GM18511 (cell line): ENCODE data around the gene BANP.
"Not testable (repeated sequence)": the region's sequence is repeated elsewhere in the genome, so short reads cannot be mapped to it uniquely, and the experiment has no call there.

Experiments
- ATAC-seq: cut with Tn5 transposase; IDR thresholded peaks from one replicate; pipeline ENCODE4 v1.9.1; 2021; ENCODE audit warnings: mild to moderate bottlenecking, moderate library complexity; ENCODE audit not compliant: unreplicated experiment

BANP gene

DNA sequence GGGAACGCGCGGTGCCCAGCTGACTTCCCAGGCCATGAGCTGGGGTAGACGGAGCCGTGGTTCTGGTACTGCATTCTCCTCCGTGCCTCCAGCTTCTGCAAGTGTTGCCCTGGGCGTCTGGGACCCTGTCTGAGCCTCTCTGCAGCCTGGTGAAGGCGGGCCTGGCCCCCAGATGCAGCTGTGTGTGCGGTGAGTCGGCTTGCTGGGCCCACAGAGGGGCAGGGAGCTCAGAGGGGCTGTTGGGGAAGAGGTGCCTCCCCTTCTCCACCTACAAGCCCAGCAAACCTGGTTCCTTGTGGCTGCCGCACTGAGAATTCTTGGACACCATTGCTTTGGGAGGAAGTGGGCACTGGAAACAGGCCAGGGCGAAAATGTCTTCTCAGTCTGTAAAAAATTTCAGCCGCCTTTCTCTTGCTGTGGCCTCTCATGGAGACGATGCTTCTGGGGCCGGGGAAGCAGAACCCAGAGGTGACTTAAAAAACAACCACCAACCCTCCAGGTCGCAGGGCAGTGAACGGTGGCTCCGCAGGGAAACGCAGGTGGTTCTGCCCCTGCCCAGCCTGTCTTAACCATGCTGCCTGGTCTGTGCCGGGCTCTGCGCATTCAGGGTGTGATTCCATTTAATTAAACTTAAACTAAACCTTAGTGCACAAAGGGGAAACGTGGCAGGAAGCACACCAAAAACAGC, 163.5 kb downstream of the BANP start:
- not testable (repeated sequence) for ATAC-seq

DNA sequence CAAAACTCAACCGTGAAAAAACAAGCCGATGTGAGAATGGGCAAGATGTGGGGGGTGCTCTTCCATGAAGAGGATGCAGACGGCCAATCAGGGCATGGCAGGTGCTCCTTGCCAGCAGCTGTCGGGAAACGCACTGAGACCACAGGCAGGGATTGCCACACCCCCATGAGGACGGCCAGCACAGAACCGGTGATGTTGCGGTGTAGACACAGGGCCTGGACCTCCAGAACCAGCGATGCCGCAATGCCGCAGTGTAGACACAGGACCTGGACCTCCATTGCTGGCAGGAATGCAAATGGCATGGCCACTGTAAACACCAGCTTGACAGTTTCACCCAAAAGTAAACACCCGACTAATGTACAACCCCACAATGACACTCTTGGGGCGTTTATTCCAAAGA, 164.9 kb downstream of the BANP start:
- no peak for ATAC-seq

GRCh38 chr16:88117476-88117868, 166.2 kb downstream of the BANP start:
- ATAC-seq: no peak

DNA sequence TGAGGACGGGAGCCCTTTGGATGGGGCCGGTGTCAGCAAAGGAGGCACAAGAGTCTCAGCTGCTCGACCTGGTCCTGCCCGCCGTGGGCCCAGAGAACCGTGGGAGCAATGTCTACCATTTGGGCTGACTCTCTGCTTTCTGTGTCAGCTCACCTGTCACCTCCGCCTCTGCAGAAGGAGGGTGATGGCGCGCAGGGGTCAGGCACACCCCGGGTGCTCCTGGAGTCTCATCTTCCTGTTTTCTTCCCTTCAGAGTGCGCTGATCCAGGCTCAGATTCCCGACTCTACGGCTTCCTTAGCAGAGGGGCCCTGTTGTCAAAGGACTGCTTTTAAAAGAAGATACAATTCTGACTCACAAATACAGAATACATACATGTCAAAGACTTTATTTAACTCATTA, 167.1 kb downstream of the BANP start:
- ATAC-seq: no peak

DNA sequence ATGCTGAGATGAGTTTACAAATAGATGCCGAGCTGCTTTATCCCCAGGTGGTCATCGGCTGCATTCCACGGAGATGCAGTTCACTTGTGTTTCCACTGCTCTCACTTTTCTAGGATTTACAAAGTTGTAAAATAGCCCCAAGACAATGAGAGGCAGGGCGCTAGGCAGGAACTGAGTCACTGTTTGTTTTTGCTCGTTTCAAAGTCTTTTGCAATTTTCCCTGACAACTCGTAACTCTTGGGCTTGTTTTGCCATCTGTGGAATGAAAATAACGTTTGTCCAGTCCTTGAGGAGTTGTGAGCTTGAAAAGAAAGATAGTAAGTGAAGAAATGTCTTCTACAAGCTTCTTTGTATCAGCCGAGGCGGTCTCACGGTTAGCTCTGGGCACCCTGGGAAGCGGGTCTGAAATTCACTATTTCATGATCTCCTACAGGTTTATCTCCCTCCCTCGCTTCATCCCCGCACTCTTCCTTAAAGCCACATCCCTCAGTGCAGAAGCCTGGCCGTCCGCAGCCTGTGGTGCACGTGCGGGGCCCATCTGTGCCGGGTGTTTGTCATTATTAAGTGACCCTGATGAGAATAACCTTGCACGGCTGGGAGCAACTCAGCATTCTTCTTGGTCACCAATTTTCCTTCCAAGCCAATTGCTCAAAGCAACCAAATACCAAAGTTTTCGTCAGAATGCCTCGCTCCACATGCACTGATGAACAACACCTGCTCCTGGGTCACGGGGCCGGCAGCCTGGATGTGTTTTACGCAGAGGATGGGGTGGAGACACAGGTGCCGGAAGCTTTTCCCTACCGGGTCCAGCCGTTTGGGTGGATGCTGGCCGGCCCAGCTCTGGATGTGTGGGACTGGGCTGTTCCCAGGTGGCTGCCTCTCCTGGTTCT, 167.9 kb downstream of the BANP start:
- ATAC-seq: not testable (repeated sequence)

DNA sequence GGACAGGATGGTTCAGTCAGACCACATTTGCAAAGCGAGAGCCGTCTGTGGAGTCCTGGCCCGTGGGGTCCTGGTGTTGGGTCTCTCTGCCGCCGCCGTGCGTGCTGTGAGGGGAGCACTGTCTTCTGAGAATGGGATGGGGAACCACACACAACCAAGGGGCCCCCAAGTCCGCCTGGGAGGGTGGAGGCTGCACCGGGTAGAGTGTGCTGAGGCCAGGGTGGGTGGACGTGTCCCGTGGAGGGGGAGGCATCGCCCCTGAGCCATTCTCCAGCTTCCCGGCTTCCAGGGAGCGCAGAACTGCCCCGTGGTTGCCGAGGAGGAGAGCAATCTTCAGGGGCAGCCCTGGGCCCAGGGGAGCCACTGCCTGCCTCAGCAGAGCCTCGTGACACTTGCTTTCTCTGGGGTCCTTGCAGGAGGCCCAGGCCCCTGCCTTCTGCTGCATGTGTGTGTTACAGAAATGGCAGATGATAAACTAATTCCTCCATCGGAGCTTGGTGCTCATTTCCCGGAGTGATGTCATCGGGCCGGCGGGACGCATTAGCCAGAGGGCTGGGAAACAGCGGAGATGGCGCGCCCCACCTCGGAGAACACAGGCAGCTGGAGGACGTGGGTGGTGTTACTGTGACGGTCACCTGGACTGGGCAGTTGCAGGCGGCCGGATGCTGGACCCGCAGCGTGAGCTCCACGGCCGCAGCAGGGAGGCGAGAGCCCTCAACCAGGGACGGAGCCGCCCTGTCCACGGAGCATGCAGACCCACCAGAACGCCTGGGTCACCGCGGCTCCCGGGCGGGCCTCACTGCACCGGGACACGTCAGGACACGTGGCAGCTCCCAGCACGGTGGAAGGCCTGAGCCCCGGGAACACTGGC, 168.9 kb downstream of the BANP start:
- not testable (repeated sequence) for ATAC-seq

DNA sequence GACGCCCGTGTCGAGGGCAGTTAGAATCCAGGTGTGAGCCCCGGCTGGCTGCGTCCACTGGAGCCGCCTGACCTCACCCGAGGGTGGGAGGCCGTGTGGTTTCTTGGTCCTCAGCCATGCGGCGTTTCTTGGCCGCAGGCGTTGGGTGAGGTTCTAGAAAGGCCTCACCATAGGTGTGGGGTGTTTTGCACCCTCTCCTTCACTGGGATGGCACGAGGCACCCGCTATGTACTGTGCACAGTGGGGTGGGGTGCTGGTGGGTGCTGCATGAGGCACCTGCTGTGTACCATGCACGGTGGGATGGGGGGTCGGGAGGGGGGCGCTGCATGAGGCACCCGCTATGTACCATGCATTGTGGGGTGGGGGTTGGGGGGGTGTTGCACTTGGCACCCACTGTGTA, 169.6 kb downstream of the BANP start:
- ATAC-seq: no peak

- not testable (repeated sequence) for ATAC-seq
These were observed 170.2 kb downstream of the BANP start for GRCh38 chr16:88121391-88121790.

- no peak for ATAC-seq
These were observed 170.8 kb downstream of the BANP start for GRCh38 chr16:88121886-88122580.
